Prostate gland (tissue), 2 donors: ENCODE data around the gene ERVFRD-1.

Experiments used
- CTCF ChIP-seq, 4 experiments: fragments of 200-600 bp in 2 of 4; fragments of 450-650 bp in 2 of 4; sonication (generic) in 2 of 4; IDR thresholded peaks; 1 replicate in 3 of 4; 2 replicates in 1 of 4; pipeline ENCODE4 v1.5.1; 2016 to 2019; ENCODE audit warnings: antibody characterized with exemption in 4 of 4, mild to moderate bottlenecking in 2 of 4, moderate library complexity in 2 of 4
- POLR2A ChIP-seq: fragments of 450-650 bp; IDR thresholded peaks from one replicate; pipeline ENCODE4 v1.6.1; 2016; ENCODE audit warnings: antibody characterized with exemption, mild to moderate bottlenecking
- POLR2AphosphoS5 ChIP-seq: sonication (generic); formaldehyde crosslinking; IDR thresholded peaks from one replicate; pipeline ENCODE4 v1.6.1; 2017; ENCODE audit warnings: antibody characterized with exemption

- TF ChIP-seq CTCF (IDR thresholded peaks at IDR 0.05) (no peak), POLR2A (no peak), POLR2AphosphoS5 (no peak)
Observed at GRCh38 chr6:11141295-11141694, 29.8 kb upstream of the ERVFRD-1 start.
